GM19240 (cell line): ENCODE results near the gene MRPL2.
A peak's percentile ranks its signal among the peaks of the same experiment; 100 is the strongest.
"Not testable (repeated sequence)": the region's sequence is repeated elsewhere in the genome, so short reads cannot be mapped to it uniquely, and the experiment has no call there.

Experiments used
- DNase-seq: peaks from one replicate; pipeline ENCODE4 v3.0.0; 2011; ENCODE audit warnings: low spot score; ENCODE audit not compliant: insufficient read length

Gene MRPL2

GRCh38 chr6:43082806-43083655 lies 23.8 kb upstream of the MRPL2 start:
- no peak for DNase-seq

- not testable (repeated sequence) for DNase-seq
Measured at GRCh38 chr6:43081922-43082321, 22.7 kb upstream of the MRPL2 start.

GRCh38 chr6:43081043-43081442 lies 21.8 kb upstream of the MRPL2 start:
- DNase-seq, result no peak

GRCh38 chr6:43078691-43079090 lies 19.5 kb upstream of the MRPL2 start:
- DNase-seq, result no peak

- DNase-seq, result no peak
Measured at GRCh38 chr6:43077981-43078511, 18.8 kb upstream of the MRPL2 start.

GRCh38 chr6:43077333-43077809 lies 18.1 kb upstream of the MRPL2 start:
- DNase-seq, result no peak

GRCh38 chr6:43076464-43077332 lies 17.5 kb upstream of the MRPL2 start:
- no peak for DNase-seq

GRCh38 chr6:43075670-43076463 lies 16.6 kb upstream of the MRPL2 start, which contains the start of gene PTK7:
TSS of gene PTK7 (plus strand) at chr6:43076314. CDS start at chr6:43076489, 175 bp downstream.
- DNase-seq, result no peak

GRCh38 chr6:43074847-43075669 lies 15.8 kb upstream of the MRPL2 start:
- no peak for DNase-seq

GRCh38 chr6:43070028-43070632 lies 10.9 kb upstream of the MRPL2 start:
- peak; percentile 71 for DNase-seq

- no peak for DNase-seq
Measured at GRCh38 chr6:43062818-43063217, 3.6 kb upstream of the MRPL2 start.

GRCh38 chr6:43061861-43062260 lies 2.6 kb upstream of the MRPL2 start:
- DNase-seq, result no peak

GRCh38 chr6:43060755-43061633 lies 1.8 kb upstream of the MRPL2 start:
- no peak for DNase-seq

- DNase-seq, result no peak
Measured at GRCh38 chr6:43060034-43060754, 960 bp upstream of the MRPL2 start.

GRCh38 chr6:43058531-43058930 lies 703 bp downstream of the MRPL2 start:
- no peak for DNase-seq

GRCh38 chr6:43055966-43056365 lies 3.3 kb downstream of the MRPL2 start:
- DNase-seq, result no peak

- no peak for DNase-seq
Measured at GRCh38 chr6:43054206-43054943, 4.9 kb downstream of the MRPL2 start.
